ENCODE measurements around the gene ZBTB7C.

DNA sequence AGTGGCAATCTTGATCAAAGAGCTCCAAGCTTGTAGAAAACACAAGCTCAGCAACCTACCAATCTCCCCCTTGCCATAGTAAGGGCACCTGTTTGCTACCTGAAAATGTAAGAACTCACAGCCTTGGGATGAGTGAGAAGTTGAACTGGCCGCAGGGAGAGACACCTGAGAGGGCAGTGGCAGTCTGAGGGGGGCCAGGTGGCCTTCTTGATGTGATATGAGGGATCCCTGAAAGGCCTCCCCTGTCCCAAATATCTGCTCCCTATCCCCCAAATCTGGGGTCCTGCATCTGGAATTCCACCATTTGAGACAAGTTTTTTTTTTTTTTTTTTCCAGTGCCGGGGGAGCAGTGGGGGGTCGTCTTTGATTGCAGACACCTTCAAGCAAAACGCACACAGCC, 248.6 kb downstream of the ZBTB7C start:
- TF ChIP-seq, protein P1, sequence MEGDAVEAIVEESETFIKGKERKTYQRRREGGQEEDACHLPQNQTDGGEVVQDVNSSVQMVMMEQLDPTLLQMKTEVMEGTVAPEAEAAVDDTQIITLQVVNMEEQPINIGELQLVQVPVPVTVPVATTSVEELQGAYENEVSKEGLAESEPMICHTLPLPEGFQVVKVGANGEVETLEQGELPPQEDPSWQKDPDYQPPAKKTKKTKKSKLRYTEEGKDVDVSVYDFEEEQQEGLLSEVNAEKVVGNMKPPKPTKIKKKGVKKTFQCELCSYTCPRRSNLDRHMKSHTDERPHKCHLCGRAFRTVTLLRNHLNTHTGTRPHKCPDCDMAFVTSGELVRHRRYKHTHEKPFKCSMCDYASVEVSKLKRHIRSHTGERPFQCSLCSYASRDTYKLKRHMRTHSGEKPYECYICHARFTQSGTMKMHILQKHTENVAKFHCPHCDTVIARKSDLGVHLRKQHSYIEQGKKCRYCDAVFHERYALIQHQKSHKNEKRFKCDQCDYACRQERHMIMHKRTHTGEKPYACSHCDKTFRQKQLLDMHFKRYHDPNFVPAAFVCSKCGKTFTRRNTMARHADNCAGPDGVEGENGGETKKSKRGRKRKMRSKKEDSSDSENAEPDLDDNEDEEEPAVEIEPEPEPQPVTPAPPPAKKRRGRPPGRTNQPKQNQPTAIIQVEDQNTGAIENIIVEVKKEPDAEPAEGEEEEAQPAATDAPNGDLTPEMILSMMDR (conservative IDR thresholded peaks at IDR 0.05; ENCODE audit: low read depth, low read length) = no peak
- no peak for TF ChIP-seq EZH2 (IDR thresholded peaks at IDR 0.05; ENCODE audit: borderline replicate concordance, low read depth, low read length, poor library complexity, severe bottlenecking)
